GM10248 (cell line): ENCODE results near the gene SLC5A2.

ENCODE experiments used
- CTCF ChIA-PET: fragments of 300-600 bp; sonication (Branson Sonifier 250); formaldehyde crosslinking; extraction: SDS; loops from one replicate; lab custom pipeline; 2021; ENCODE audit warnings: antibody characterized with exemption; lab: Yijun Ruan, JAX
- POLR2A ChIA-PET: fragments of 350-650 bp; sonication (Branson Sonifier 250); formaldehyde crosslinking; extraction: SDS; loops from one replicate; lab custom pipeline; 2020; ENCODE audit warnings: antibody characterized with exemption; lab: Yijun Ruan, JAX
- DNase-seq: peaks from one replicate; pipeline ENCODE4 v3.0.0; 2012; ENCODE audit errors: extremely low spot score
- TF ChIP-seq, protein P1 (sequence below): IDR thresholded peaks from 2 replicates; pipeline ENCODE4 v1.5.1; 2012; ENCODE audit warnings: mild to moderate bottlenecking, low read depth; ENCODE audit errors: extremely low read depth, missing control alignments, control extremely low read depth

SLC5A2 gene

DNA sequence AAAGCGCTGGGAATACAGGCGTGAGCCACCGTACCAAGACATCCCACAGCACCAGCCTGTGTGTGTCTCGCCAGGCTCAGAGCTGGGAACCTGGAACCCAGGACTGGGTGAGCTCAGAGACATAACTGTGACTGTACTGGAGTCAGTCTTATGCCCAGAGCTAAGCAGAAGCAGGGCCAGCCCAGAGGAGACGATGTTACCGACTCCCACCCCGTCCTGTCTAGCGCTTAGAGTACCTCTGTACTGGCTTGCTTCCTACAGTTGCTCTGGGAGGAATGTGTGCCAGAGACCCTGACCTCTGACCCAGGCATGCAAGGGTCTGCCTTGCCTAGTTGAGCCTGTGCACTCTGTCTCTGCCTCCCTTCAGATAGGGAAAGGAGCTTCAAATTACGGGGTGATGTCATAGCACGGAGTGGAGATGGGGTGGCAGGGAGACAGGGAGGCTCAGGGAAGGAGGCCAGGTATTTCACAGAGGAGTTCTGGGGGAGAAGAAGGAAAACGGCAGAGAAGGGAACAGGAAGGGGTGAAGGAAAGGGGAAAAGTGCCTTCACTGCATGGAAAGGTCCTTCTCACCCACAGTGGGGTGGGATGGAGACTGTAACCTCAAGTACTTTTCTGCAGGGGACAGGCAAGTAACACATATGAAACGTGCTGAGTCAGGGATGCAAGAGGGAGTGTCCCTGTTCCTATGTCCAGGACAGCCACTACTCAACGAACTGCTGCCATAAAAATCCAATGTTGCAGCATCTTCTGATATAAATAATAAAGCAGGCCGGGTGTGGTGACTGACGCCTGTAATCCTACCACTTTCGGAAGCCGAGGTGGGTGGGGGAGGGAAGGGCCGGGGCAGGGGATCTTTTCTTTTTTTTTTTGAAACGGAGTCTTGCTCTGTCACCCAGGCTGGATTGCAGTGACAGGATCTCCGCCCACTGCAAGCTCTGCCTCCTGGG, 29.4 kb upstream of the SLC5A2 start:
- DNase-seq = no peak
- TF ChIP-seq, protein P1, sequence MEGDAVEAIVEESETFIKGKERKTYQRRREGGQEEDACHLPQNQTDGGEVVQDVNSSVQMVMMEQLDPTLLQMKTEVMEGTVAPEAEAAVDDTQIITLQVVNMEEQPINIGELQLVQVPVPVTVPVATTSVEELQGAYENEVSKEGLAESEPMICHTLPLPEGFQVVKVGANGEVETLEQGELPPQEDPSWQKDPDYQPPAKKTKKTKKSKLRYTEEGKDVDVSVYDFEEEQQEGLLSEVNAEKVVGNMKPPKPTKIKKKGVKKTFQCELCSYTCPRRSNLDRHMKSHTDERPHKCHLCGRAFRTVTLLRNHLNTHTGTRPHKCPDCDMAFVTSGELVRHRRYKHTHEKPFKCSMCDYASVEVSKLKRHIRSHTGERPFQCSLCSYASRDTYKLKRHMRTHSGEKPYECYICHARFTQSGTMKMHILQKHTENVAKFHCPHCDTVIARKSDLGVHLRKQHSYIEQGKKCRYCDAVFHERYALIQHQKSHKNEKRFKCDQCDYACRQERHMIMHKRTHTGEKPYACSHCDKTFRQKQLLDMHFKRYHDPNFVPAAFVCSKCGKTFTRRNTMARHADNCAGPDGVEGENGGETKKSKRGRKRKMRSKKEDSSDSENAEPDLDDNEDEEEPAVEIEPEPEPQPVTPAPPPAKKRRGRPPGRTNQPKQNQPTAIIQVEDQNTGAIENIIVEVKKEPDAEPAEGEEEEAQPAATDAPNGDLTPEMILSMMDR = no peak
- ChIA-PET CTCF (interaction anchor here (0.9 to 9.6 kb wide), 5 partner anchors 10 to 243 kb away, joined by 3 to 105 read pairs (median 5); partner anchors contain the start of gene ZNF843), POLR2A (no interaction called here)

DNA sequence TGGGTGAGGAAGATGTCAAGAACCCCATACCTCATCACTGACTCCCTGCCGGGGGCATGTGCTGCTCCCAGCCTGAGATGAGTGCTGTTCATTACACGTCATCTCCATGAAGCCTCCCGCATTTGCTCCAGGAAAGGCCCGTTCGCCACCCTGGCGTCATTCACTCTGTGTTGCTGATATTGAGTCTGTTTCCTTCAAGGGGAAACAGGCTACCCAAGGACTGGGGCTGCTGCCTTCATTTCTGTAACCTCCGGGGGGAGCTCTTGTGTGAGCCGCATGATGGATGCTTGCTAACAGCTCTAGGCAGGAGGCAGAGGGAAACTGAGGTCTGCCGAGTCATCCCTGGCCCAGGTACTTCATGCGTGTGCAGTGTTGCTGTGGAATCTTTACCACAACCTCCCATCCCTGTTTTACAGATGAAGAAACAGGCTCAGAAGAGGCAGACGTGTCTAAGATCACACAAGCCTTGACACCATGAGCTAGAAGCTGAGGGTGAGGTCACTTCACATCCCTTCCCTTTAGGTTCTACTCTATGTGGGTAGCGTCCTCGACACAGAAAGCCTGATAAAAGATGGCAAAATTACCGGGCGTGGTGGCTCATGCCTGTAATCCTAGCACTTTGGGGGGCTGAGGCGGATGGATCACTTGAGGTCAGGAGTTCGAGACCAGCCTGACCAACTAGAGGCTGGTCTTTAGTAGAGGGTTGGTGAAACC, 27.2 kb upstream of the SLC5A2 start:
- ChIA-PET CTCF (interaction anchor here (0.6 to 9.6 kb wide), 7 partner anchors 14 to 413 kb away, joined by 3 to 105 read pairs (median 4); partner anchors contain the start of gene ZNF843), POLR2A (interaction anchor here (0.6 kb wide), 1 partner anchor 247 kb away, joined by 3 read pairs; no protein-coding TSS in a partner anchor)
- DNase-seq = peak; percentile 15
- TF ChIP-seq, protein P1 = peak; percentile 45

GRCh38 chr16:31456988-31457360, 25.9 kb upstream of the SLC5A2 start:
- CTCF ChIA-PET = interaction anchor here (1.3 to 9.6 kb wide), 3 partner anchors 15 to 412 kb away, joined by 4 to 105 read pairs (median 31); partner anchors contain the start of genes KAT8 and ZNF843
- POLR2A ChIA-PET = interaction anchor here (1.4 kb wide), 1 partner anchor 276 kb away, joined by 4 read pairs; no protein-coding TSS in a partner anchor
- peak; percentile 2 for DNase-seq
- TF ChIP-seq, protein P1 = no peak

DNA sequence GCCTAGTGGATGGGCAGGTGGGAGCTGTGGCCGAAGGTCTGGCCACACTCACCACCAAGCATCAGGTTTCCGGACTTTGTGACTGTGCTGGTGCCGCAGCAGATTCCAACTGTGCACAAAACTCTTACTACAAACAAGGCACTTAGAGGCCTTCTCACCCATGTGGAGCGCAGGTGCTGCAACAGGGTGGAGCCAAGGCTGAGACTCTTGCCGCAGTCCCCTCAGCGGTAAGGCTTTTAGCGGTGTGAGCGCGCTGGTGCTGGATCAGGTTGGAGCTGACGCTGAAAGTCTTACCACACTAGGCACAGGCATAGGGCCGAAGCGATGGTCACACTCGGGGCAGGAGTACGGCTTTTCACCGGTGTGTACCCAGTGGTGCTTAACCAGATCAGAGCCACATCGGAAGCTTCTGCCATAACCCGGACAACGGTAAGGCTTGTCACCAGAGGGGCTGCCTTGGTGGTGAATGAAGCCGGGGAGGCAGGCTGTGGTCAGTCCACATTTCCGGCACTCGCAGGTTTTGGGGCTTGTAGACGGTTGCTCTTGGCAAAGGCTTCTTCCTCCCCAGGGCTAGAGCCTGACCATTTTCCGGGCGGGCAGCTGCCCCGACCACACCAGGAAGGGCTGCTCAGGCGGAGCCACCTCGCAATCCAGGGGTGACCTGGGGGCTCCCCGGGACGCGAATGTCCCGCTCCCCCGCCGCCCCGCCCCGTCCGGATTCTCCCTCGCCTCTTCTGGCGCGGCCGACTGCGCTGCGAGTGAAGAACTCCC, 24.7 kb upstream of the SLC5A2 start:
- ChIA-PET CTCF (interaction anchor here (0.9 to 9.6 kb wide), 17 partner anchors 10 to 515 kb away, joined by 3 to 105 read pairs (median 4); partner anchors contain the start of genes KAT8, SLC5A2 and ZNF843), POLR2A (no interaction called here)
- peak; percentile 62 for DNase-seq
- TF ChIP-seq, protein P1 = no peak

GRCh38 chr16:31458844-31459686, 23.9 kb upstream of the SLC5A2 start, which contains the start of gene ARMC5:
TSS of gene ARMC5 (plus strand) at chr16:31459501. CDS start at chr16:31459525, 24 bp downstream.
- peak; percentile 90 for DNase-seq
- TF ChIP-seq, protein P1 = peak; percentile 78
- POLR2A ChIA-PET = interaction anchor here (0.6 to 1.7 kb wide), 2 partner anchors 18 to 279 kb away, joined by 3 to 9 read pairs; partner anchors contain the start of gene FUS
- CTCF ChIA-PET = interaction anchor here (0.9 to 9.6 kb wide), 25 partner anchors 8 to 516 kb away, joined by 3 to 105 read pairs (median 6); partner anchors contain the start of genes RUSF1, SLC5A2, TGFB1I1 and ZNF267
